AG09319 (cell line): ENCODE data around the gene BABAM1.
A peak's percentile ranks its signal among the peaks of the same experiment; 100 is the strongest.

Experiments used
- DNase-seq: peaks from one replicate; pipeline ENCODE4 v3.0.0-alpha.2; 2010; ENCODE audit warnings: low read depth; ENCODE audit errors: extremely low read depth
- CTCF ChIP-seq: IDR thresholded peaks from 2 replicates; pipeline ENCODE4 v1.5.1; 2011; ENCODE audit warnings: low read depth, mild to moderate bottlenecking, inconsistent platforms, low read length, moderate library complexity

BABAM1 gene

GRCh38 chr19:17300992-17301619 is 33.9 kb downstream of the BABAM1 start:
- TF ChIP-seq CTCF: no peak
- no peak for DNase-seq

GRCh38 chr19:17302391-17303166 is 35.3 kb downstream of the BABAM1 start:
- DNase-seq: no peak
- TF ChIP-seq CTCF: no peak

- DNase-seq: peak; percentile 89
- peak; percentile 33 for TF ChIP-seq CTCF
These were observed 36.1 kb downstream of the BABAM1 start, which contains the start of gene ABHD8 for GRCh38 chr19:17303167-17303939. TSS of gene ABHD8 (minus strand) at chr19:17303425. CDS start at chr19:17301616, 1,809 bp downstream.

GRCh38 chr19:17303940-17304267 is 36.7 kb downstream of the BABAM1 start:
- no peak for DNase-seq
- TF ChIP-seq CTCF: no peak

- no peak for DNase-seq
- no peak for TF ChIP-seq CTCF
These were observed 37.4 kb downstream of the BABAM1 start for GRCh38 chr19:17304386-17305215.

- TF ChIP-seq CTCF: no peak
- no peak for DNase-seq
These were observed 37.9 kb downstream of the BABAM1 start for GRCh38 chr19:17305216-17305516.
